Measurements from ENCODE around the gene PDGFD. TPM values are rescaled to one million over a fixed set of nuclear protein-coding genes. Genes with fewer than 3 reads are reported as not detected.

The PDGFD gene
- total and polyA plus RNA-seq, 8 donors, result 2.1 to 7.7 (median 5.2) TPM

DNA sequence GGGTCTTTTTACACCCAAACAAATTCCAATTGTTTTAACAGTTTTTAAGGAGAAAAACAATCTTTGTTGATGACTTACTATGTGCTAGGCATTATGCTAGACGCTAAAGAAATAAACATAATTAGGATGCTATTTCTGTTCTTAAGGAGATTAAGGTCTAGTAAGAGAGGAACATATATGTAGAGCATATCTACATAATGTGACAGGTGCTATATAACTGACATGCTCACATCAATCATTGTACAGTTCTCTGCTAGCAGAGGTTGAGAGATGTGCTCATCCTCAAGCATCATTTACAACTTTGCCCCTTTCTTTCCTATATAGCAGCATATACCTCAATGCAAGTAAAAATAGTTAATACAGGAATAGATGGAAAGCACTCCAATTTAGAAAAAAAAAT lies 37.5 kb downstream of the PDGFD start:
- no peak overlapping the region for H3K4me3 ChIP-seq
- TF ChIP-seq, protein P1, sequence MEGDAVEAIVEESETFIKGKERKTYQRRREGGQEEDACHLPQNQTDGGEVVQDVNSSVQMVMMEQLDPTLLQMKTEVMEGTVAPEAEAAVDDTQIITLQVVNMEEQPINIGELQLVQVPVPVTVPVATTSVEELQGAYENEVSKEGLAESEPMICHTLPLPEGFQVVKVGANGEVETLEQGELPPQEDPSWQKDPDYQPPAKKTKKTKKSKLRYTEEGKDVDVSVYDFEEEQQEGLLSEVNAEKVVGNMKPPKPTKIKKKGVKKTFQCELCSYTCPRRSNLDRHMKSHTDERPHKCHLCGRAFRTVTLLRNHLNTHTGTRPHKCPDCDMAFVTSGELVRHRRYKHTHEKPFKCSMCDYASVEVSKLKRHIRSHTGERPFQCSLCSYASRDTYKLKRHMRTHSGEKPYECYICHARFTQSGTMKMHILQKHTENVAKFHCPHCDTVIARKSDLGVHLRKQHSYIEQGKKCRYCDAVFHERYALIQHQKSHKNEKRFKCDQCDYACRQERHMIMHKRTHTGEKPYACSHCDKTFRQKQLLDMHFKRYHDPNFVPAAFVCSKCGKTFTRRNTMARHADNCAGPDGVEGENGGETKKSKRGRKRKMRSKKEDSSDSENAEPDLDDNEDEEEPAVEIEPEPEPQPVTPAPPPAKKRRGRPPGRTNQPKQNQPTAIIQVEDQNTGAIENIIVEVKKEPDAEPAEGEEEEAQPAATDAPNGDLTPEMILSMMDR (IDR thresholded peaks at IDR 0.05), result no peak
- no peaks in the 10 kb centered on the region for H3K9me3 ChIP-seq
- H3K4me1 ChIP-seq, result no peaks in the 10 kb centered on the region
- no peaks in the 10 kb centered on the region for H3K36me3 ChIP-seq
- DNase-seq, result no peak
- H3K27ac ChIP-seq, result no peak overlapping the region
- H3K27me3 ChIP-seq, result no peaks in the 10 kb centered on the region
- ATAC-seq, result no peak
- intact Hi-C loops (cut with DNase I), result no loop called here

DNA sequence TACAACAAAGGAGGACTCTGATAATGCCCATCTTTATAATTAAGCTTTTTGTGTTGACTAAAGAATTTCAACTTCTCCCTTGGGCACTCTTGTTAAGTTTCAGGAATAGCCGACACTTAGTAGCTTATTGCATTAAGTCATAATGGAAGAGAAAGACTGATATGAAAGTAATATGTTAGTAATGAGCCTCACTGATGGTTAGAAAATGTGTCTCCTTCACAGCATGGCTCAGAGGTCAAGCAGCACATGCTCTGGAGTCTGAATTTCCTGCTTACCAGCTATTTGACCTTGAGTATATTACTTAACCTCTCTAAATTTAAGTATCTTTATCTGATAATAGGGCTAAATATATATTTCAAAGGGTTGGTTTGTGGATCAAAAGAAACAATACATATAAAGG lies 39.0 kb downstream of the PDGFD start:
- Histone ChIP-seq H3K27me3 (no peaks in the 10 kb centered on the region), H3K9me3 (no peaks in the 10 kb centered on the region), H3K4me1 (no peaks in the 10 kb centered on the region), H3K27ac (no peak overlapping the region), H3K36me3 (no peaks in the 10 kb centered on the region), H3K4me3 (no peak overlapping the region)
- ATAC-seq, result no peak
- TF ChIP-seq, protein P1 (IDR thresholded peaks at IDR 0.05), result no peak
- intact Hi-C loops (cut with DNase I), result no loop called here
- no peak for DNase-seq

DNA sequence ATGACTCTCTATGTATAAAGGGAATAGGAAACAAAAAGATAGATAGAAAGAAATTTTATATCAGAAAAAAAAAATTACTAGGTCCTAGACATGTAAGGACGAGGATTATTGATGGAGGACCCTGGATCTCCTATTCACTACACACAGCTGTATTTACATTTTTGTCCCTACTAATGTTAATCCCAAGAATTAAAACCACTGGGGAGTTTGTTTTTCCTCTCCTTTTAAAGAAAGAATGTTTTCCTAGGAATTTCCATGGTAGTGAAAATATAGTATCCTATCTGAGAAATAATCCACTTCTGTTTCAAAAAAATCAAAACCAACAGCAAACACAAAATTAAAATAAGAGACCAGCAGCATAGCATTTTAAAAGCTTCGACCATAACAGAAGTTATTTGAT lies 41.1 kb downstream of the PDGFD start:
- intact Hi-C loops (cut with DNase I), result no loop called here
- Histone ChIP-seq H3K27ac (no peak overlapping the region), H3K36me3 (no peaks in the 10 kb centered on the region), H3K27me3 (no peaks in the 10 kb centered on the region), H3K9me3 (no peaks in the 10 kb centered on the region), H3K4me3 (no peak overlapping the region), H3K4me1 (no peaks in the 10 kb centered on the region)
- ATAC-seq, result no peak
- DNase-seq, result no peak
- TF ChIP-seq, protein P1 (IDR thresholded peaks at IDR 0.05), result no peak

DNA sequence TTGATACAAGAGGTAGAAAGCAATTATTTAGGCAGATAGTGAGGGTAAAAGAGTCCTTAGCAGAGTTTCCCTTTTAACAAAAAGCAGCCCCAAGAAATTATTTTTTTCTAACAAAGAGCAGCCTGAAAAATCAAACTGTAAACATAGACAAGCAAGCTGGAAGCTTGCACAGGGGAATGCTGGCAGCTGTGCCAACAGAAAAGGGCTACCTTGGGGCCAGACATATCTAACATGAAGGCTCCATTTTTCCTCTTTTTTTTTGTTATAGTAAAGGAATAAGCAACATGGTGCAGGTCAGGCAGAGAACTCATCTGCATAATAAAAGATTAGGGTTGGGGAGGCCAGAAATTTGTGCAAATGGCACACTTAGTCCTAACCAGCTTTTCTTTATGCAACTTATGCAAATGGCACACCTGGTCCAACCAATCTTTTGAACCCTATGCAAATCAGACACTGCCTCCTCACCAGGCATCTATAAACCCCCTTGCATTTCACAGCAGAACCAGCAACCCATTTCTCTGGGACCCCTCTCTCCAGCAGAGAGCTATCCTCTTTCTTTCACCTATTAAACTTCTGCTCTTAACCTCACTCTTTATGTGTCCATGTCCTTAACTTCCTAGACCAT lies 41.8 kb downstream of the PDGFD start:
- TF ChIP-seq, protein P1 (IDR thresholded peaks at IDR 0.05), result no peak
- Histone ChIP-seq H3K4me1 (no peaks in the 10 kb centered on the region), H3K4me3 (no peak overlapping the region), H3K9me3 (peaks cover 0 to 2% of the 10 kb centered on the region in 2 donors), H3K36me3 (no peaks in the 10 kb centered on the region), H3K27me3 (no peaks in the 10 kb centered on the region), H3K27ac (no peak overlapping the region)
- ATAC-seq (no peak), DNase-seq (no peak)
- intact Hi-C loops (cut with DNase I), result no loop called here

DNA sequence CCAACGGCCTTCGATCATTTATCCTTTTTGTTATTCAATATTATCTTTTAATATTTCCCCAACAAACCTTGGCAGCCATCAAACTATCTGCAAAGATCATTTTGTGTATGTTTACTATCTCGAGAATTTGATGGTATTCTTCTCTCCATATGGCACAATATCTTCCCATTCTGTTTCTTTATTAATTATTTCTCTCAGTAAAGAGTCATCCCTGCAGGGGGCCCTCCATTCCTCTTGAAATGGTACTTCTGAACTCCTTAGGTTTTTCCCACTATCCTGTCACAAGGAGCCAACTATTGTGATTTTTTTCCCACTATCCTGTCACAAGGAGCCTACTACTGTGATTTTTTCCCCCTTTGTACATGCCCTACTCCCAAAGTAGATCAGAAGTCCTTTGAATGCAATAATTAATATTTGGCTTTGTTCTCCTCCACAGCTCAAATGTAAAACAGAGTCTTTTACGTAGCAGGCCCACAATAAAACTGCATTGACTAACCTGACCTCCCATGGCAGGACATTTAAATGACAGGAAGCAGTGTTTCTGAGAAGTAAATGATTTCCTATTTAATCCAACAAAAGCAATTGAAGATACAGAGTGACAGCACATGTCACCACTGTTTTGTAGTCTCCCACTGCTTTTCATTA lies 43.3 kb downstream of the PDGFD start:
- intact Hi-C loops (cut with DNase I), result no loop called here
- Histone ChIP-seq H3K4me3 (no peak overlapping the region), H3K36me3 (no peaks in the 10 kb centered on the region), H3K4me1 (no peaks in the 10 kb centered on the region), H3K27ac (no peak overlapping the region), H3K27me3 (no peaks in the 10 kb centered on the region), H3K9me3 (peaks cover 0 to 13% of the 10 kb centered on the region in 2 donors)
- TF ChIP-seq, protein P1 (IDR thresholded peaks at IDR 0.05), result no peak
- DNase-seq, result no peak
- ATAC-seq, result no peak
